OCI-LY7 (cell line): ENCODE data around the gene PFKFB2.

Experiments
- CTCF ChIP-seq: fragments of 200-600 bp; sonication (generic); conservative IDR thresholded peaks from 2 replicates; pipeline ENCODE4 v1.5.1; 2014; ENCODE audit warnings: mild to moderate bottlenecking, antibody characterized with exemption, low read length, moderate library complexity, mixed read lengths
- EZH2phosphoT487 ChIP-seq: fragments of 200-600 bp; sonication (generic); IDR thresholded peaks from 2 replicates; pipeline ENCODE4 v1.6.1; 2018; ENCODE audit warnings: low read depth, borderline replicate concordance, mild to moderate bottlenecking, mixed run types, antibody characterized with exemption, low read length, moderate library complexity, mixed read lengths

GRCh38 chr1:207018707-207019106 is 34.4 kb upstream of the PFKFB2 start:
- TF ChIP-seq CTCF (no peak), EZH2phosphoT487 (no peak)
